Heart left ventricle (tissue), 16 donors: Measurements from ENCODE around the gene UBASH3A. TPM values are rescaled to one million over a fixed set of nuclear protein-coding genes. Genes with fewer than 3 reads are reported as not detected.

Experiments used
- ATAC-seq, 4 donors: fragments of 200-7000 bp; cut with Tn5 transposase; one replicate each; pipeline ENCODE4 v1.9.1; 2020 to 2022; ENCODE audit warnings: moderate library complexity in 4 of 4, mild to moderate bottlenecking in 3 of 4, moderate number of reproducible peaks in 1 of 4
- DNase-seq, 5 donors: peaks; one replicate each; pipeline ENCODE4 v3.0.0-alpha.2; 2020
- H3K27ac ChIP-seq, 12 donors: fragments of 200-600 bp; sonication (generic) in 4 of 12; one replicate each; pipeline versions ENCODE4 v1.5.0 to v1.8.0; 2016 to 2022; ENCODE audit warnings: mild to moderate bottlenecking in 2 of 12
- H3K27me3 ChIP-seq, 9 donors: fragments of 200-600 bp; sonication (generic) in 2 of 9; one replicate each; pipeline versions ENCODE4 v1.5.1 to v1.8.0; 2016 to 2022; ENCODE audit warnings: mild to moderate bottlenecking in 3 of 9
- H3K36me3 ChIP-seq, 9 donors: fragments of 200-600 bp; sonication (generic) in 2 of 9; one replicate each; pipeline versions ENCODE4 v1.5.0 to v1.8.0; 2018 to 2022; ENCODE audit warnings: mild to moderate bottlenecking in 2 of 9
- H3K4me1 ChIP-seq, 12 donors: fragments of 200-600 bp; sonication (generic) in 4 of 12; one replicate each; pipeline versions ENCODE4 v1.5.0 to v1.8.0; 2016 to 2022; ENCODE audit warnings: mild to moderate bottlenecking in 3 of 12
- H3K4me3 ChIP-seq, 12 donors: fragments of 200-600 bp; sonication (generic) in 4 of 12; one replicate each; pipeline versions ENCODE4 v1.5.0 to v1.8.0; 2017 to 2022; ENCODE audit warnings: mild to moderate bottlenecking in 9 of 12, moderate library complexity in 4 of 12
- H3K9me3 ChIP-seq, 12 donors: fragments of 200-600 bp; sonication (generic) in 4 of 12; one replicate each; pipeline versions ENCODE4 v1.5.0 to v1.8.0; 2016 to 2022; ENCODE audit warnings: mild to moderate bottlenecking in 1 of 12
- CTCF ChIP-seq, 12 donors: fragments of 200-600 bp; sonication (generic) in 4 of 12; IDR thresholded peaks; one replicate each; pipeline versions ENCODE4 v1.5.0 to v1.8.0; 2018 to 2022; ENCODE audit warnings: antibody characterized with exemption in 12 of 12, mild to moderate bottlenecking in 5 of 12
- POLR2A ChIP-seq, 2 donors: fragments of 450-650 bp; IDR thresholded peaks; one replicate each; pipeline ENCODE4 v1.6.1; 2017; ENCODE audit warnings: antibody characterized with exemption in 2 of 2, mild to moderate bottlenecking in 2 of 2, moderate library complexity in 2 of 2
- WGBS, 4 donors: extraction: QIAGEN DNeasy Blood & Tissue Kit in 2 of 4; methylation state at CpG; one replicate each; pipeline versions ENCODE4 v1.1.5 to v1.1.7; 2013 to 2018; 5-methylcytosine and 5-hydroxymethylcytosine counted together
- intact Hi-C, 10 donors: fragments of 100-400 bp; cut with DNase I; formaldehyde crosslinking; loops; one replicate each; pipeline versions ENCODE4 v1.11.1 to v1.14.2; 2022
- polyA plus RNA-seq, 2 donors: library from polyadenylated mRNA; stranded (reverse); fragments of 200-250 nt; gene quantifications; one replicate each; pipeline ENCODE4 v1.2.3, GENCODE V29; 2013
- total RNA-seq, 9 donors: library from RNA; depleted of rRNA in 2 of 9; stranded (reverse); fragments of >200 nt in 2 of 9; fragmentation: NEBNext Ultra II Directional in 3 of 9; extraction: Animal tissue kit (Norgen Biotek cat#: 25700) in 3 of 9; gene quantifications; one replicate each; pipeline versions ENCODE4 v1.1.0 to v1.2.4, GENCODE V29; 2016 to 2023
- donor health status: ischemic (EF 13 %, LVEDD 7.1; RV severe dilation, severe dysfunction).
- donor health status: healthy with polysubstance abuse.
- donor health status: DM: no; HTN: yes; CAD: no.
- donor health status: DM: no; HTN: no; CAD: no.
- donor health status: ischemic (EF 25% LVEDD 6.9; RV normal size, moderate dysfunction).
- donor health status: ischemic (EF 25% LVEDD 5.7; RV mildly dilated, moderate dysfunction).
- donor health status: healthy.
- donor health status: DM: yes; HTN: yes; CAD: no.
- donor health status: ischemic (EF 35%, LVEDD 5.7; RV mildly dilated, moderate dysfunction).
- donor health status: nonischemic (EF 11% LVEDD 7.7; RV severe dilation, severe dysfunction).
- donor health status: DM: yes; HTN: yes; CAD: no.
- donor health status: PGD.
- donor health status: ischemic (EF 29% LVEDD 5.4; RV normal size, mild dysfunction).
- donor health status: nonischemic (EF 23%, LVEDD 6.1; RV moderate dilation, normal function).

The UBASH3A gene
- total and polyA plus RNA-seq, 11 donors, result 0.04 to 2.4 (median 0.47) TPM; not detected in 7

- Histone ChIP-seq H3K4me1 (no peaks in the 10 kb centered on the region), H3K27ac (no peak overlapping the region), H3K27me3 (peaks cover 0 to 5% (median 0%) of the 10 kb centered on the region in 9 donors), H3K36me3 (no peaks in the 10 kb centered on the region), H3K9me3 (peaks cover 0 to 13% (median 0%) of the 10 kb centered on the region in 12 donors), H3K4me3 (no peak overlapping the region)
- 84 to 92% (median 89%) methylated on average over 14 of the region's 14 CpGs for WGBS, 4 donors
- intact Hi-C loops, result no loop called here
- TF ChIP-seq CTCF (IDR thresholded peaks at IDR 0.05), result no peak
- no peak for TF ChIP-seq POLR2A (IDR thresholded peaks at IDR 0.05)
- DNase-seq, result no peak
- no peak for ATAC-seq
Measured at GRCh38 chr21:42397746-42398394, 5.8 kb upstream of the UBASH3A start.

DNA sequence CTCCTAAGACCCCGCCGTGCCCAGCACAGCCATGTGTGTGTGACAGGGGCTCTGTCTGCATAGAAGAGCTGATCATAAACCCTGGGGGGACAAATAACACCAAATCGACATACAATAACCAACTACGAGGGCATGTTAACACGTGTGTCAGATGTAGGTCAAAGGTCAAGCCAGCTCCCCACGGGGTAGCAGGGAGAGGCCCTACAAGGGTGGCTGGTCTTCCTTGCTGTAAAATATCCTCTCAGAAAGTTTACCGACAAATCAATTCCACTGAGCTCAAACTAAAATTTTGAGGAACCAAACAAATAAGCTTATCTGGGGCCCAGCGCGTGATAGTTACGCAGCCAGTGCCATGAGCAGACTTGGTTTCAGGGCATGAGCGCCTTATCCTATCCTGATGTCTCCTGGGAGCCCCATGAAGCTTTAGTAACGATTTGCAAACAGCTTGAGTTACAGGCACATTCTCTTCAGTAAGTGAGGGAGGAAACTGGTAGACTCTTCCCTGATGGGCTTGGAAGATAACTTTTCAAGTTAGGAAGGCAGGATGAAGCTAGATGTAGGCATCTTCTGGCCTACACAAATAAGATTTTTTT, 5.2 kb upstream of the UBASH3A start:
- no peaks in the 10 kb centered on the region for H3K36me3 ChIP-seq
- no peaks in the 10 kb centered on the region for H3K4me1 ChIP-seq
- no peak overlapping the region for H3K27ac ChIP-seq
- intact Hi-C loops, result no loop called here
- no peak overlapping the region for H3K4me3 ChIP-seq
- H3K27me3 ChIP-seq, result peaks cover 0 to 5% (median 0%) of the 10 kb centered on the region in 9 donors
- ATAC-seq, result no peak
- DNase-seq, result no peak
- WGBS, 4 donors, result 72 to 81% (median 77%) methylated on average over 12 of the region's 12 CpGs
- TF ChIP-seq CTCF (IDR thresholded peaks at IDR 0.05) (no peak), POLR2A (IDR thresholded peaks at IDR 0.05) (no peak)
- H3K9me3 ChIP-seq, result peaks cover 0 to 13% (median 0%) of the 10 kb centered on the region in 12 donors

DNA sequence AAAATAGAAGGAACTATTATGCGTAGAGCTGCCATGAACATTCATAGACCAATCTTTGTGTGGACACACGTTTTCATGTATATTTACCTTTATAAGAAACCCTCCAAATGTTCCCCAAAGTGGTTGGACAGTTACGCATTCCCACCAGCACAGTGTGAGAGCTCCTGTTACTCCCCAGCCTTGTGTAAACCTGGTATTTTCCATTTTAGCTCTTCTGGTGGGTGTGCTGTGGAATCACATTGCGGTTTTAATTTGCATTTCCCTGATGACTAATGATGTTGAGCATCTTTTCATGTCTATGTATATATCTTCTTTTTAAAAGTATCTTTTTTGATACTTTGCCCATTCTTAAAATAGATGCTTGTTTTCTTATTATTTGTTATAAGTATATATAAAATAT, 3.2 kb upstream of the UBASH3A start:
- H3K27me3 ChIP-seq, result peaks cover 0 to 9% (median 0%) of the 10 kb centered on the region in 9 donors
- DNase-seq, result no peak
- 80 to 84% (median 82%) methylated on average over 4 of the region's 4 CpGs for WGBS, 4 donors
- H3K4me3 ChIP-seq, result no peak overlapping the region
- no peaks in the 10 kb centered on the region for H3K36me3 ChIP-seq
- ATAC-seq, result no peak
- no peaks in the 10 kb centered on the region for H3K4me1 ChIP-seq
- intact Hi-C loops, result no loop called here
- TF ChIP-seq POLR2A (IDR thresholded peaks at IDR 0.05), result no peak
- peaks cover 0 to 13% (median 0%) of the 10 kb centered on the region in 12 donors for H3K9me3 ChIP-seq
- H3K27ac ChIP-seq, result no peak overlapping the region

GRCh38 chr21:42401154-42401553, 2.5 kb upstream of the UBASH3A start:
- H3K36me3 ChIP-seq, result no peaks in the 10 kb centered on the region
- intact Hi-C loops, result no loop called here
- no peak overlapping the region for H3K27ac ChIP-seq
- peaks cover 0 to 13% (median 0%) of the 10 kb centered on the region in 12 donors for H3K9me3 ChIP-seq
- DNase-seq (no peak), ATAC-seq (no peak)
- peaks cover 0 to 11% (median 0%) of the 10 kb centered on the region in 9 donors for H3K27me3 ChIP-seq
- no peak for TF ChIP-seq CTCF (IDR thresholded peaks at IDR 0.05)
- TF ChIP-seq POLR2A (IDR thresholded peaks at IDR 0.05), result no peak
- H3K4me1 ChIP-seq, result no peaks in the 10 kb centered on the region
- H3K4me3 ChIP-seq, result no peak overlapping the region
- WGBS, 4 donors, result 50 to 72% (median 58%) methylated on average over 3 of the region's 3 CpGs
